Hematopoietic multipotent progenitor cell treated with erythropoietin and hydrocortisone succinate and interleukin-3 and kit ligand, for 8 days (in vitro differentiated cells): ENCODE measurements around the gene TEX2.
A peak's percentile ranks its signal among the peaks of the same experiment; 100 is the strongest.

Experiments used
- DNase-seq: peaks from one replicate; pipeline ENCODE4 v3.0.0-alpha.2; 2015

TEX2 gene

DNA sequence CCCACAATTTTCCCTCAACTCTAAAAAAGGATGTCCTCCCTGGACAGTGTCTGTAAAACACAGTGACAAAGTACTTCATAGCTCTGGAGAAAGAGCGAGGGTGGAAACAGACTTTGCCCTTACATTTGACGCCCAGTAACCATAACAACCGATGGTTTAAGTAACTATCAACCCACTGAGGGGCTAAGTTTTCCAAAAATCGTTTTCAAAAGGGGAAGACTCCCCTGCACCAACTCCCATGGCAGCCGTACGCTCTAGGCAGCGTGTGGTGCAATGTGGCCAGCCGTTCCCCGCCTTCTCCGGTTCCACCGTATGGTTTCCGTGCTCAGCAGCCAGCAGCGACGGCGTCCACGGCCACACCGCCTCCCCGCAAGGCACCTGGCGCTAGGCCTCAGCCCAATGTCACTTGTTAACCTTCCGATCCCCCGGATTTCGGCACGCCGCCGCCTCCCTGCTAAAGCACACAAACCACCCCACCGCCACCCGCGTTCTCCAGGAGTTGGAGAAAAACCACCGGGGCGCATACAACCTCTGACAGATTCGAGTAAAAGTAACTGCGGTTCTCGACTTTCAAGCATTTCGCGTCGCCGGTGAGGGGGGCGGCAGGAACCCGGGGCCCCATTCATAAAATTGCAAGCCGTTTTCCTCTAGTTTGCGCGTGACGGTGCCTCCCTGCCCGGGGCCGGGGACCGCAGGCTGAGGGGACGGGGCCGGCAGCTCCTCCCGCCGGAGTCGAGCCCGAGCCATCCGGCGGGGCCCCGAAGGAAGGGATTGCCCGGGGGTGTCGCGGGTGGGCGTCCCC is 661 bp downstream of the TEX2 start:
- DNase-seq: peak; percentile 45

- DNase-seq: peak; percentile 78
These were observed 1.5 kb downstream of the TEX2 start for GRCh38 chr17:64261417-64262145.

DNA sequence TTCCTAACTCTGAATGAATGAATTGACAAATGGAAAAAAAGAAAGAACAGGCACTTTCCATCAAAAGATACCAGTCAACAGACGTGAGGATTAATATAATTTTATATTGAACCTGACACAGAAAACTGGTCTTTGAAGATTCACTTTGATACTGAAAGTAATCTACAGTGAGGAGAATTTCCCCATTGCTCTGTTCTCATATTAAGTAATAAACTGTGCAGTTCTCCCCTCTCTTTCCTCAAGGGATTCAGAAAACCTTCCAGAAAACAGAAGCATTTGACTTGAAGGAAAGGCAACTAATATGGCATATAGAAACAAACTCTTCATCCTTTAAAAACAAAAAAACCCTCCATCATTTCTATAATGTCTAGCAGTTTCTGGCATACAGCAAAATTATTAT is 2.2 kb downstream of the TEX2 start:
- peak; percentile 11 for DNase-seq

DNA sequence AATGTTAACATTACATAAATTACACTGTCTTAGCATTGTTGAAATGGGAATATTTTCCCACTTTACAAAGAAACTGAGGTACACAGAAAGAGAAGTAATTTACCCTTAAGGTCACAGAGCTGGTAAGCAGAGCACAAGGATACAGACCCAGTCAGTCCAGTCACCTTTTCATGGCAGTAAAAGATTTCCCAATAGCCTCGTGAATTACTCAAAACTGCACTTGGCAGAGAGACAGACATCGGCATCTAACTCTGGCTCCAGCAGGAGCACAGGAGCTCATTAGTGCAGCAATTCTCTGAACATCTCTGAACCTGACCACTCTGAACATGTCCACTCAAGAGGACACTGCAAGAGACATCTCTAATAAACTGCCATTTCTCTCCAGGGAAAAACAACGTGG is 3.1 kb downstream of the TEX2 start:
- DNase-seq: no peak

DNA sequence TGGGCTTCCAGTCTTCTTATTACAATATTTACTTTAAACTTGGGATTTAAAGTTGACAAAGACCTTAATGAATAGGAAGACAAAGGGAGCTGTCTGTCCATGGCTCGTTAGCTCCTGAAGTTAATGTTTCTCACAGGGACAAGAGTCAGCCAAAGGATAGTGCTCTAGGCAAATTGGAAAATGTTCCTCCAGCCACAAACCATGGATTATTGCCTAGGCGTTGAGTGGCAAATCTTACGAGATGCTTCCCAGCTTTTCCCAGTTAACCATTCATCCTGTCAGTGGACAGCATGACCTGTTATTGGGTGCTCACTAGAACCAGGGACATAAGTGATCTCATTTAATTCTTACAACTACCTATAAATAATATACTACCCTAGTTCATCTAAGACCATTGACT is 3.6 kb downstream of the TEX2 start:
- no peak for DNase-seq

- DNase-seq: no peak
These were observed 5.9 kb downstream of the TEX2 start for GRCh38 chr17:64256913-64257807.

- DNase-seq: no peak
These were observed 7.3 kb downstream of the TEX2 start for GRCh38 chr17:64255764-64256163.

GRCh38 chr17:64254755-64255154 is 8.3 kb downstream of the TEX2 start:
- DNase-seq: no peak

DNA sequence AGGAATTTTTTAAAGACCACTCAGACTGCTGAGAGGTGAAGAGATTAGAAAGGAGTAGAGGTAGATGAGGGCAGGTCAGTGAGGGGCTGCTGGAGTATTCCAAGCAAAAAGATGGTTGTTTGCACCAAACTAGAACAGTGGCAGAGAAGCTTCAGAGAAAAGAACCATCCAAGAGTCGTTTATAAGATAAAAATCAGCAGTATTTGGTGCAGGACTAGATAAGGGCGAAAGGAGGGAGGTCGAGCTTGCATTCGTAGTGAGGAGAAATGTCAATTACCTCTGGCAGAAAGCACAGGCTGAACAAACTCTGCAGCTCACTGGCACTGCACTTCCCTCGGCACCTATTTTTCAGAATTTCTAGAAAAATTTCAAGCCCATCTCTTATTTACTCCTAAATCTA is 9.6 kb downstream of the TEX2 start:
- DNase-seq: no peak

DNA sequence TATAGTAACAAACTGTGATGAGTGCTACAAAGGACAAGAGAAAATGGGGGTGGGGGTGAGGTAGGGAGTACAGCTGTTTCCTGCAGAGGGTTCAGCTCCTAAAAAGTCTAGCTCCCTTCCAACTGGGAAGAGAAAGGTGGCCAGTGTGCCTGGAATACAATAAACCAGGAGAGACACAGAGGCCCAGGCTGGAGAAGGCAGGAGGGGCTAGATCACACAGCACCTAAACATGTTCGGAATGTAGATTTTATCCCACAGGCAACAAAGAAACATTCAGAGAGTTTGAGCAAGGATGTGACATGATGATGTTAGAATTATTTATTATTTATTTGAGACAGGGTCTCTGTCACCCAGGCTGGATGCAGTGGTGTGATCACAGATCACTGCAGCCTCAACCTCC is 10.2 kb downstream of the TEX2 start:
- DNase-seq: no peak

DNA sequence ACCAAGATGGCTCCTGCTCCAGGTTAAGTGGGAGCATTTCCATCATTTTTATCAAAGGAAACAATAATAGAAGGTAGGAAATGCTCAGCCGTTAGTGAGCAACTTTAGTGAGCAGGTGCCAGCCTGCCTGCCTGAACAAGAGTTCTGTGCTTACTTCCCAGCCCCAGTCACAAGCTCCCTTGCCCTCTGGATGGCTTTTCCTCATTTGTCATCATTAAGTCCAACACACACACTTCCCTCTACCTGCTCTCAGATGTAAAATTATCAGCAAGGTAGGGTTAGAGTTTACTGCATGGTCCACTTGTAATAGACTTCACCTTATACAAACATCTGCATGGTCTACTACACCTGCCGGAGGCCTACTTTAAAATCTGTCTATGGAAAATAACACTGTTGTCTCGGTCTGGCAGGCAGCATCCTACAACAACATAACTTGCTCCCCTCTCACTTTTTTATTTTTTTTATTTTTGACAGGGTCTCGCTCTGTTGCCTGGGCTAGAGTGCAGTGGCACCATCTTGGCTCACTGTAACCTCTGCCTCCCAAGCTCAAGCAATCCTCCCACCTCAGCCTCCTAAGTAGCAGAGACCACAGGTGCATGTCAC is 12.7 kb downstream of the TEX2 start:
- no peak for DNase-seq

- no peak for DNase-seq
These were observed 15.2 kb downstream of the TEX2 start for GRCh38 chr17:64247836-64248235.

DNA sequence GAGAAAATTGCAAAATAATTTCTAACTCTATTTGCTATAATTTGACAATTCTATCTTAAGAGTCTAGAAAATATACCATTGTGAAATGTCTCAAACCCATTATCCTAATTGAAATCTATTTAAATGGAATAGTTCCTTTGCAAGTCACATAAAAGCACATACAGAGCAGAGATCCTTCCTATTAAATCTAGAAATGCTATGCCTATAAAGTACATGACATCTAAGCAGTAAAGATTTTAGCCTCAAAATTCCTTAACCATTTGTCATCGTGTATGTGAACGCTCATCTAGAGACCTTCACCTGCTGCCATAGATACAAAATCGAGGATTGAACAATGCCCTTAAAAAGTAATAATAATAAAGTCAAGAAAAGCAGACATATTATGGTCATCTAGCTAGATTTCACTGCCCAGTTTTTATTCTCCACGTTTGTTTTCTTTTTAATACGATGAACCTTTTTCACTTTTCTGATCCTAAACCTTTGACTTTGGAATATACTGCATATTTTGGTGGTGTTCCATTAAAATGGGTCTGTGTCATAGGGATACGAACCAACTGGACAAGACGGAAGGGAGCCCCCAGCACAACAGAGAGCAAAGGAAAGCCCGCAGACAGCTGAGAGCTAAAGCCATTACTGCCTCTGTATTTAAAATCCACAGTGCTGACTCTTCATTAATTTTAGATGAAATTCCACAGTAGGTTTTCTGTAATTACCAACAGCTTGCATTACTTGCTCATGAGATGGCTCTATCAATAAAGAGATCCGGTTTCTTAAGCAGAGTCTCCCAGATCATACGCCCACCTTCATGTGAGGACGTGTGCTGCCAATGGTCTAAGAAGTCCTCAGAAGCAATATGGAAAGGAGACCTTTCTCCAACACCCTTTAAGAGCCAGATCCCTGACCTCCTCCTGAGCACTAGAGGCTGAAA is 17.6 kb downstream of the TEX2 start:
- DNase-seq: no peak

GRCh38 chr17:64244165-64244564 is 18.9 kb downstream of the TEX2 start:
- DNase-seq: no peak

DNA sequence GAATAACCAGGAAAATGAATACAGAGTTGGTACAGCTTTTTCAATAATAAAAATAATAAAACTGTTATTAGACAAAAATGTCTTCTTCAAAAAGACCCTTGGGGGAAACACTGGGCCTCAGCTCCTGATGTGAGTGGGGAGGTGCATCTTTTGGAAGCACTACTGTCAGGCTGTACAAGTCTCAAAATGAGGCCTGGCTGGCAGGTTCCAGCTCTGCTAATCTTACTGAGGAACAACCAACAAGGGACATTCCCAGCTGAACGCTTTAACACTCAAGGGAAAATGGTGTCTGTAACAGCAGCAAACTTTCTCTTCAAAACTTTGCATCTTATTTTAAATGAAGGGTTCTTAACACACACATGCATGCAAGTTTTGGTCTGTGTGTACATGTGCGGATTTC is 19.7 kb downstream of the TEX2 start:
- DNase-seq: no peak

DNA sequence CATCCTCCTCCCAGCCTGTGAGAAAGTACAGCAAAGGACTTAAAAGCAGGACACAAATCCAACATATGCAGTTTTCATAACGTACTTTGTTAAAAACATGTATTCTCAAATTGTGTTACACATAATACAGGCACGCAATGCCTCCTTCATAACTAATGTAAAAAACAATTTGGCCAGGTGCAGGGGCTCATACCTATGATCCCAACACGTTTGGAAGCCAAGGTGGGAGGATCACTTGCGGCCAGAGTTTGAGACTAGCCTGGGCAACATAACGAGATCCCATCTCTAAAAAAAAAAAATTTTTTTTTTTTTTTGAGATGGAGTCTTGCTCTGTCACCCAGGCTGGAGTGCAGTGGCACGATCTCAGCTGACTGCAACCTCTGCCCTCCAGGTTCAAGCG is 20.4 kb downstream of the TEX2 start:
- DNase-seq: no peak

GRCh38 chr17:64240741-64241347 is 22.2 kb downstream of the TEX2 start:
- DNase-seq: no peak

DNA sequence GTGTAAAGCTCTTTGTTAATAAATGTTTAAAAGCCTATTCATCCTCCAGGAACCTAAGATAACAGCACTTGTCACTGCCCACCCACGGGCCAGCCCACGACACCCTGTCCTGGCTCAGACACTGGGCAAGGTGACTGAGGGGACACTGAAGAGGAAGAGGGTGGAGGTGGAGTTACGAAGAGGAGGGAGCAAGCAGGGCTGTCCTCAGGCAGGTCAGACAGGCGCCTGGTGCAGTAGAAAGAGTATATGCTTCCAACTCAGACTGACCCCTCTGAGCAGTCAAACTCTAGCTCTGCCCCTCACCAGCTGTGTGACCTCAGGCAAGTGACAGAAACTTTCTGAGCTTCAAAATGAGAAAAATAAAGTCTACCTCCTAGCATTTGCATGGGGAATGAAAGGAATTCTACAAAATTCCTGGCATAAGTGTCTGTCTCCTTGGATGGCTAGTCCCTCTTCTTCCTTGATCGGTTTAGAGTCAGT is 22.8 kb downstream of the TEX2 start:
- peak; percentile 52 for DNase-seq

GRCh38 chr17:64238449-64238848 is 24.6 kb downstream of the TEX2 start:
- DNase-seq: peak; percentile 41

DNA sequence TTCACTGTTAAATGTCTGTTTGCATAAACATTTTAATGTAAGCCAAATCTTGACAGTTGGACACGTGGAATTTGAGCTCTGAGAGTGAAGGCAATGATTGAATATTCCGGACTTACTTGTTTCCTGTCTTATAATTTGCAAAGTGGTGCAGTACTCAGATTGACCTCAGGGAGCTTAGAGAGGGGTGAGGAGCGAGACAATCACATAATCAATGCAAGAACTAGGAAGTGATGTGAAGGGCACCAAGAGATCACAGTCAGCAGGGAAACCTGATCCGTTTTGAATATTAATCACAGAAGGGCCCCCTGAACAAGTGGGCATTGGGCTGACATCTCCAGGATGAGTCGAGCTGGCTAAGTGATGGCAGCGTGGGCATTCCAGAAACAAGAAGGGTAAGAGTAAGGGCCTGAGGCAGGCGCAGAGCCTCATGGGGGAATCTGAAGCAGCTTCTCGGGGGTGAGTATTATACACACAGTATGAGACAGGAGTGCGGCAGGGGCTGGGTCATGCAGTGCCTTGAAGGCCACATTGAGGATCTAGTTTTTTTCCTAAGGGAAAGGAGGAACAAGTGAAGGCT is 26.1 kb downstream of the TEX2 start:
- DNase-seq: peak; percentile 43

GRCh38 chr17:64234961-64235360 is 28.1 kb downstream of the TEX2 start:
- no peak for DNase-seq
